Measurements from ENCODE around the gene CFD.

CFD gene

DNA sequence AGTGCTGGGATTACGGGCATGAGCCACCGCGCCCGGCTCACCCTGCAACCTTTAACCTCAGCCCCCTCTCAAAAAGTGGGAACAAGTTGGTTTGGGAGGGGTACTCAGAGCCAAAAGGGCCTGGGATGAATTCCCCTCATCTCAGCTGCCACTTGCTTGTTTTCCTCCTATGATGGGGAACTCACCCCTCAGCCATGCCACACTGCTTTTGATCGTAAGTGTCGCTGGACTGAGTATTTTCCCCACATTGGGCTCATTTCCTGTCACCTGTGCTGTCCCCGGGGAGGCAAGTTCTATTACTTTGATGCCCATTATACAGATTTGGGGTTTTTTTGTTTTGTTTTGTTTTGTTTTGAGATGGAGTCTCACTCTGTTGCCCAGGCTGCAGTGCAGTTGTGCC is 47.0 kb downstream of the CFD start:
- DNase-seq (ENCODE audit: low spot score): no peak

DNA sequence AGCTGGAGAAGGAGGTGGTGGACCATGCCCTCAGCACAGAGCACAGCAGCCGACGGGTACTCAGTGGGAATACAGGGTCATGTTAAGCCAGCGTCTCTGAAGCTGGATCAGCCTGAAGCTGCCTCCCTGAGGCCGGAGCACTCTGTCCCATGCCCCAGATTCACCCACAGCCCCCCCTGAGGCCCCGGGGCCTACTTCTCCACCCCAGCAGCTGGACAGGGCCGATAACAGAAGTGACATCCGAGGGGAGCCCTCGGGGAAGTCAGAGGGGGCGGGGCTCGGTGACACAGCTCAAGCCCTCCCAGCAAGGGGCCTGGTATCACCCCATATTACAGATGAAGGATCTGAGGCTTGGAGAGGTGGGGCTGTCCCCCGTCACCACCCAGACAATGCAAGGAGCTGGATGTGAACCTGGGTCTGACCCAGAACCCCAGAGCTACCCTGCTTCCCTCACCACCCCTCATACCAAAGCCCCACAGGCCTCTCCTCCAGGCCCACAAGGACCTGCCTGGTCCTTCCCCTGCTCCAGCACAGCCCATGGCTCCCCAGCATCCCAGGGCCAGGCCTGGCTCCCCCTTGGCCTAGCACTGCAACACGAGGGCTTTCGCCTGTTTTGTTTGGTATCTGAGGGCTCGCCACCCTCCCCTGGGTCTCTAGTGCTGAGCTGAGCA is 47.9 kb downstream of the CFD start:
- no peak for DNase-seq (ENCODE audit: low spot score)

DNA sequence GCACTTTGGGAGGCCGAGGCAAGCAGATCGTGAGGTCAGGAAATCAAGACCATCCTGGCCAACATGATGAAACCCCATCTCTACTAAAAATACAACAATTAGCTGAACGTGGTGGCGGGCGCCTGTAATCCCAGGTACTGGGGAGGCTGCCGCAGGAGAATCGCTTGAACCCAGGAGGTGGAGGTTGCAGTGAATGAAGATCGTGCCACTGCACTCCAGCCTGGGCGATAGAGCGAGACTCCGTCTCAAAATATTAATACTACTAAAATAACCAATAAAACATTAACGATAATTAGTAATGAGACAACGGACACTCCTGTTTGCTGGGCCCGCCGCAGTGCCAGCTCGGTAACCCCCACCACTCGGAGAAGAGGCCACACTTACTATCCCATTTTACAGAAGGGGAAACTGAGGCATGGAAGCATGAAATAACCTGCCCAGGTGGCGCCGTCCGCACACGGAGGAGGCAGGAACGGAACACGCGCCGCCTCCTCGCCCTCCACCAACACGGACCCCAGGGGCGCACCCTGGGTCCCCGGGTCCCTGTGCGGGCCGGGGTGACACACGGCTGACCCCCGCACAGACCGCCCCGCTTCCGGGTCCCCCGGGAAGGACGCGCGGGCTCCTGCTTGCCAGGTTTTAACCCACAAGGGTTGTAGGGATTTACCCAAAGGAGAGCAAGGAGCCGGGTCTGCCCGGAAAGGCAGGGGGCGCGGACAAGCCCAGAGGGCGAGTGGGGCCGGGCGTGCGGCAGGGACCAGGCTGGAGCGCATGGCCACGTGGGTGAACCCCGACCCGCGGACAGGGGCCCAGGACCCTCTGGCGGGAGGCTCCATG is 52.0 kb downstream of the CFD start:
- DNase-seq (ENCODE audit: low spot score): no peak

DNA sequence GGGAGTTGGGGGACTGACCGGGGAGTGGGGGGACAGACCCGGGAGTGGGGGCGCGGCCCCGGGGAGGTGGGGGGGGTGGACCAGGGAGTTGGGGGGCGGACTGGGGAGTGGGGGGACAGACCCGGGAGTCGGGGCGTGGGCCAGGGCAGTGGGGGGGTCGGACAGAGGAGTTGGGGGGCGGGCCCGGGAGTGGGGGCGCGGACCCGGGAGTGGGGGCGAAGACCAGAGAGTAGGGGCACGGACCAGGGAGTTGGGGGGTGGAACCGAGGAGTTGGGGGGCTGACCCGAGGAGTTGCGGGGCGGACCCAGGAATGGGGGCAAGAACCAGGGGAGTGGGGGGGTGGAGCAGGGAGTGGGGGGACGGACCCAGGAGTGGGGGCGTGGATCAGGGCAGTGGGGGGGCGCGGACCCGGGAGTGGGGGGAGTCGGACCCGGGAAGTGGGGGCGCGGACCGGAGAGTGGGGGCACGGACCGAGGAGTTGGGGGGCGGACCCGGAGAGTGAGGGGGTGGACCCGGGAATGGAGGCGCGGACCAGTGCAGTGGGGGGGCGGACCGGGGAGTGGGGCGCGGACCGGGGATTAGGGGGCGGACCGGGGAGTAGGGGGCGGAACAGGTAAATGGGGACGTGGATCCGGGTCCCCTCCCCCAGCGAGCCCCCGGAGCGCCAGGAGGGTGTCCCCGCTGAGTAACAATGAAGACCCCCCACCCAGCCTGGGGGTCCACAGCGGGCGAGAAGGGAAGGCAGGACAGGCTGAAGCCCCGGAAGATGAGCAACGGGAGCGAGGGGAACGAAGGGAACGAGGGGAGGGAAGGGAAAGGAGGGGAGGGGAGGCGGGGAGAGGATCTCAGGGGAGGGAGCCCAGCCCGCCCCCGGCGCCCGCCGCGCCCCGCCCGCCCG is 53.0 kb downstream of the CFD start:
- no peak for DNase-seq (ENCODE audit: low spot score)
